ENCODE measurements around the gene SERF2.
"Not testable (repeated sequence)": the region's sequence is repeated elsewhere in the genome, so short reads cannot be mapped to it uniquely, and the experiment has no call there.

SERF2 gene

DNA sequence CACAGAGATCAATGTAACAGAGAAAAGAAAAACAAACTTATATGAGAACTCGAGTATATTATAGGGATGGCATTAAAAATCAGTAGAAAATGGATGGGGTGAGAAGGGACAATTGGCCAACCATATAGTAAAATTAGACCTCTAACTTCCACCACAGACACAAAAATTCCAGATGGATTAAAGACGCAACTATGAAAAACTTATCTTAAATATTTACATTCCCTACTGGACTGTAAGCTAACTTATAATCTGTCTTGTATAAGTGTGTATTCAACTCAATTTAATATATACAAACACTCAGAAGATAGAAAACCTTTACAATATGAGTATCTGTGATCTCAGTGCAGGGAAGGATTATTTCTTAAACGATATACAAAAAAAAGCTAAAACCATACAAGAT is 29.4 kb downstream of the SERF2 start:
- DNase-seq (ENCODE audit: low spot score): no peak
- TF ChIP-seq CTCF (conservative IDR thresholded peaks at IDR 0.05; ENCODE audit: low read depth): no peak
- no peak overlapping the region for H3K27ac ChIP-seq
- ChIA-PET POLR2A (ENCODE audit: low non-redundant PET) (no interaction called here), CTCF (interaction anchor here (0.6 kb wide), 1 partner anchor 19 kb away, joined by 4 read pairs; no protein-coding TSS in a partner anchor)

DNA sequence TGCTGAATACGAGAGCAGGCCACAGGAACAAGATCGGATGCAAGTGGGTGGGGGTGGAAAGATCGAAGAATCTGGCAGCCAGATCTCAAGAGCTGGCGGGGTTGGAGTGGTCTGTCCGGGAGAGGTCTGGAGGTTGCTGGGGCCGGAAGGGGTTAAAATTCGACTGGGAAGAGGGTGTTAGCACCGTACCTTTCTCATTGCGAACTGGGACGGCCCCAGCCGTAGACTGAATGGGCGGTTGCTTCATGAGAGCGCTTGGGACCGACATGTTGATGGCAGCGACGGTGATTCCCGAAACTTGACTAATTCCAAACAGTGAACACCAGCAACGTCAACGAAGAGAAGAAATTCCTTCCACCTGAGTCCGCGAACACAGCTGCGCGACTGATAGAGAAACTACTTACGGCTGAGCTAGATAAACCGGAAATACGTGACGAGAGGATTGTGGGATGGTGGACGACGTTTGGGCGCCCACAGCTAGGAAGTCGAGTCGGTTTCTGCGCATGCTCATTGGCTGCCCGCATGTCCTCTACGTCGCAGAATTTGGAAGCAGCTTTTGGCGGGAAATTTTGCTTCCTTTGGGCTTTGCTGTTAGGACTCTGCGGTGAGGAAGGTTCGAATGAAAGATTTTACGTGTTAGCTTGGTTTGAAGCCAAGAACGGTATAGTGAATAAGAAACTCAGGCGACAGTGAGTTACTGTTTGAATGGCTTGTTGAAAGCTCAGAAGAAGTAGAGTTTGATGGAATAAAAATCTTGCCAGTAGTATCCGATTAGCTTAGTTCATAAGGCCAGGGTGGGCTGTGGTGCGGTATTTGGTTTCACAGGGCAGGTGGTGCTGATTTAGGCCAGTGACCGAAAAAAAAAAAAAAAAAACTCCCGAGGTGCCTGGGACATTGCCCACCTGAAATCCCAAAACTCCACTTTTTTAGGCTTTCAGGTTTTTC is 32.5 kb downstream of the SERF2 start, which contains the start of gene MFAP1:
Gene MFAP1 (minus strand): TSS at position 389 of the 945 bp plus-strand sequence. CDS start 121 bp downstream, at position 268.
- DNase-seq (ENCODE audit: low spot score): peak; percentile 99
- ChIA-PET POLR2A (ENCODE audit: low non-redundant PET) (interaction anchor here (0.6 kb wide), 1 partner anchor 365 kb away, joined by 4 read pairs; no protein-coding TSS in a partner anchor), CTCF (no interaction called here)
- no peak for TF ChIP-seq CTCF (conservative IDR thresholded peaks at IDR 0.05; ENCODE audit: low read depth)
- H3K27ac ChIP-seq: peak within 1 kb of the TSS; percentile 93

DNA sequence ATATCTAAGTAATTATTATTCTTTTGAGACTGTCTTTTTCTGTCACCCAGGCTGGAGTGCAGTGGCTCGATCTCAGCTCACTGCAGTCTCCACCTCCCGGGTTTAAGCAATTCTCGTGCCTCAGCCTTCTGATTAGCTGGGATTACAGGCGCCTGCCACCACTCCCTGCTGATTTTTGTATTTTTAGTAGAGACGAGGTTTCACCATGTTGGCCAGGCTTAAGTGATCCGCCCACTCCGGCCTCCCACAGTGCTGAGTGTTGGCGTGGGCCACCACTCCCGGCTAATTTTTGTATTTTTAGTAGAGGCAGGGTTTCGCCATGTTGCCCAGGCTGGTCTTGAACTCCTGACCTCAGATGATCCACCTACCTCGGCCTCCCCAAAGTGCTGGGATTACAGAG is 33.2 kb downstream of the SERF2 start:
- CTCF ChIA-PET; POLR2A ChIA-PET (ENCODE audit: low non-redundant PET); DNase-seq (ENCODE audit: low spot score): not testable (repeated sequence)
- peak overlapping the region; percentile 93 for H3K27ac ChIP-seq

DNA sequence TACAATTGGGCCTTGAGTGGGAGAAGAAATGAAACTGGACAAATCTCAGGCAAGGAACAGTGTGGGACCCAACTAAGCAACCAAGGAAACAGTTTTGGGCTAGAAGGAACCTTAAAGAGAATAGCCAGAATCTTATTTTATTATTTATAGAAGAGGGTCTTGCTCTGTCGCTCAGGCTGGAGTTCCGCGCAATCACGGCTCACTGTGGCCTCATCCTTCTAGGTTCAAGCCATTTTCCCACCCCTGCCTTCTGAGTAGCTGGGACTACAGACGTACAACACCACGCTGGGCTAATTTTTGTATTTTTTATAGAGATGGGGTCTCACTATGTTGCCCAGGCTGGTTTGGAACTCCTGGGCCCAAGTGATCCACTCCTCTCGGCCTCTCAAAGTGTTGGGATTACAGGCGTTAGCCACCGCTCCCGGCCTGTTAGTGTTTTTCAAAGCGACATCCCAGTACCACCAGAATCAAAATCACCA is 33.9 kb downstream of the SERF2 start:
- DNase-seq (ENCODE audit: low spot score): no peak
- CTCF ChIA-PET: no interaction called here
- peak overlapping the region; percentile 87 for H3K27ac ChIP-seq
- POLR2A ChIA-PET (ENCODE audit: low non-redundant PET): no interaction called here
- no peak for TF ChIP-seq CTCF (conservative IDR thresholded peaks at IDR 0.05; ENCODE audit: low read depth)

DNA sequence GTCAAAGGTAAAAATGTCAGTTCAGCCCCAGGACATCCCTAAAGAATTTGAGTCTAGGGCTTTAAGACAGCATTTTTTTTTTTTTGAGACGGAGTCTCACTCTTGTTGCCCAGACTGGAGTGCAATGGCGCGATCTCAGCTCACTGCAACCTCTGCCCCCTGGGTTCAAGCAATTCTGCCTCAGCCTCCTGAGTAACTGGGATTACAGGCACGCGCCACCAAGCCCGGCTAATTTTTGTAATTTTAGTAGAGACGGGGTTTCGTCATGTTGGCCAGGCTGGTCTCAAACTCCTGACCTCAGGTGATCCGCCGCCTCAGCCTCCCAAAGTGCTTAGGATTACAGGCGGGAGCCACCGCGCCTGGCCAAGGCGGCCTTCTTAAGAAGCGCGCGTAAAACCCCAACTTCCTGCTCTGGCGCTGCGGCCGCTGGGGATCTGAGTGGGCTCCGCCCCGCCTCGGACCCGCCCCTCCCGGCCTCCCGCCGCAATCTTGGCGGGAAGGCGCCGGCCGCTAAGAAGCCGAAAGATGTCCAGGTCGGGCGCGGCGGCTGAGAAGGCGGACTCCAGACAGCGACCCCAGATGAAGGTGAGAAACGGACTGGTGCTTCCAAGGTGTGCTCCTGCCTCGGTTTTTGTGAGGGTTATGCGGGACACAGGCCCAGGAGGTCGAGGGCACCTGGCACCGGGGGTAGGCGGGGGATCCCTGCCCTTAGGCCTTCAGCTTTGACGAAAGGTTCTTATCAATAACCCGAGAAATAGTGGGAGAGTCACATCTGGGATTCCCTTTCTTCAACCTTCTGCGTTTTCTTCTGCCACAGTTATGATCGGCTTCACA is 34.6 kb downstream of the SERF2 start, which contains the start of gene WDR76:
Gene WDR76 (plus strand): TSS at position 495 of the 834 bp plus-strand sequence. CDS start 31 bp downstream, at position 526.
- CTCF ChIA-PET: no interaction called here

DNA sequence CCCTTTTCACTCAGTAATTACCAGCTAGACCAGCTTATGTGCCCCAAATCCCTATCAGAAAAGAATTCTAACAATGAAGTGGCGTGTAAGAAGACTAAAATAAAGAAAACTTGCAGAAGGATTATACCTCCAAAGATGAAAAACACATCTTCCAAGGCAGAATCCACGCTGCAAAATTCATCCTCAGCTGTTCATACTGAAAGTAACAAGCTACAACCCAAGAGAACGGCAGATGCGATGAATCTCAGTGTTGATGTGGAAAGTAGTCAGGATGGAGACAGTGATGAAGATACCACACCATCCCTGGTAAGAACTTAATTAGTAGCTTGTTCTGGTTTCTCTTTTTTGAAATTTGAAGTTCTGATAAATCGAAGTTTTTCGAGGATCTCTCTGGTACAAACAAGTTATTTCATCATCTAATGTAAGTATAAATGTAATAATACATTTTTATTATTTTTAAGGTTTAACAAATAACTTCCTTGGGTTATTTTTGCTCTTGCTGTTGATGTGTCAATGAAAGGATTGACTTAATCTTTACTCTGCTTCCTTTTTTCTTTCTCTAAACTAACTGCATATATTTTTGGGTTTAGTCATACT is 36.0 kb downstream of the SERF2 start:
- TF ChIP-seq CTCF (conservative IDR thresholded peaks at IDR 0.05; ENCODE audit: low read depth): no peak
- no peak for DNase-seq (ENCODE audit: low spot score)
- POLR2A ChIA-PET (ENCODE audit: low non-redundant PET): no interaction called here
- no peak overlapping the region for H3K27ac ChIP-seq
- CTCF ChIA-PET: no interaction called here

More for the DNA sequence above, 34.6 kb downstream of the SERF2 start, which contains the start of gene WDR76:
- DNase-seq (ENCODE audit: low spot score): peak; percentile 92
- H3K27ac ChIP-seq: peak within 1 kb of the TSS; percentile 87
- POLR2A ChIA-PET (ENCODE audit: low non-redundant PET): no interaction called here
- no peak for TF ChIP-seq CTCF (conservative IDR thresholded peaks at IDR 0.05; ENCODE audit: low read depth)

DNA sequence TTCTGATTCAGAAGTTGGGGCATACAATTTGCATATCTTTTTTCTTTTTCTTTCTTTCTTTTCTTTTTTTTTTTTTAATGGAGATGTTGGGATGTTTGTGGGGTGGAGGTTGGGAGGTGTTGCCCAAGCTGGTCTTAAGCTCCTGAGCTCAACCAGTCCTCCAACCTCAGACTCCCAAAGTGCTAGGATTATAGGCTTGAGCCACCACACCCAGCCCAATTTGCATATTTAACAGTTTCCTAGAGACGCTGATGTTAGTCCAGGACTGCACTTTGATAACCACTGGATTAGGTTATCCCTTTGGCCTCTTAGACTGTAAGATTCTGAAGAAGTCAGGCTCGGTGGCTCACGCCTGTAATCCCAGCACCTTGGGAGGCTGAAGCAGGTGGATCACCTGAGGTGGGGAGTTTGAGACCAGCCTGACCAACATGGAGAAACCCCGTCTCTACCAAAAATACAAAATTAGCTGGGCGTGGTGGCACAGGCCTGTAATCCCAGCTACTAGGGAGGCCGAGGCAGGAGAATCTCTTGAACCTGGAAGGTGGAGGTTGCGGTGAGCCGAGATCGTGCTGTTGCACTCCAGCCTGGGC is 37.9 kb downstream of the SERF2 start:
- DNase-seq (ENCODE audit: low spot score); POLR2A ChIA-PET (ENCODE audit: low non-redundant PET): not testable (repeated sequence)
- CTCF ChIA-PET: interaction anchor here (0.6 kb wide), 1 partner anchor 369 kb away, joined by 4 read pairs; no protein-coding TSS in a partner anchor
- H3K27ac ChIP-seq: peak overlapping the region; percentile 20; the same call in 1 of the 2 replicates

DNA sequence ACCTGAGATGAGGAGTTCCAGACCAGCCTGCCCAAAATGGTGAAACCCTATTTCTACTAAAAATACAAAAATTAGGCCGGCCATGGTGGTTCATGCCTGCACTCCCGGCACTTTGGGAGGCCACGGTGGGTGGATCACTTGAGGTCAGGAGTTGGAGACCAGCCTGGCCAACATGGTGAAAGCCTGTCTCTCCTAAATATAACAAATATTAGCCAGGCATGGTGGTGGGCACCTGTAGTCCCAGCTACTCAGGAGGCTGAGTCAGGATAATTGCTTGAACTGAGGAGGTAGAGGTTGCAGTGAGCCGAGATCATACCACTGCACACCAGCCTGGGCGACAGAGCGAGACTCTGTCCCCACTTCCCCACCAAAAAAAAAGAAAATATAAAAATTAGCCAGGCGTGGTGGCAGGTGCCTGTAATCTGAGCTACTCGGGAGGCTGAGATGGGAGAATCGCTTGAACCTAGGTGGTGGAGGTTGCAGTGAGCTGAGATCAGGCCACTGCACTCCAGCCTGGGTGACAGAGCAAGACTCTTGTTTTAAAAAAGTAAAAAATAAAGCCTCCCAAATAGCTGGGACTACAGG is 38.7 kb downstream of the SERF2 start:
- CTCF ChIA-PET: interaction anchor here (0.6 kb wide), 1 partner anchor 1288 kb away, joined by 3 read pairs; no protein-coding TSS in a partner anchor
- POLR2A ChIA-PET (ENCODE audit: low non-redundant PET); DNase-seq (ENCODE audit: low spot score): not testable (repeated sequence)
- H3K27ac ChIP-seq: peak overlapping the region; percentile 44

- CTCF ChIA-PET: interaction anchor here (0.6 to 0.7 kb wide), 4 partner anchors 23 to 1287 kb away, joined by 3 to 7 read pairs (median 3); no protein-coding TSS in a partner anchor
- POLR2A ChIA-PET (ENCODE audit: low non-redundant PET): not testable (repeated sequence)
Measured at GRCh38 chr15:43831519-43832052, 39.5 kb downstream of the SERF2 start.

More at GRCh38 chr15:43831519-43832052, 39.5 kb downstream of the SERF2 start:
- DNase-seq (ENCODE audit: low spot score): not testable (repeated sequence)
- peak overlapping the region; percentile 44 for H3K27ac ChIP-seq
